ENCODE results near the gene LAPTM4A.

- TF ChIP-seq CTCF (IDR thresholded peaks at IDR 0.05; ENCODE audit: insufficient read depth, low read depth, low read length) (no peak), EZH2 (IDR thresholded peaks at IDR 0.05; ENCODE audit: insufficient read depth, low read length) (no peak)
Observed at GRCh38 chr2:20080428-20080827, 29.0 kb upstream of the LAPTM4A start.
